Hematopoietic multipotent progenitor cell (in vitro differentiated cells): ENCODE results near the gene IGFBP5. TPM values are rescaled to one million over a fixed set of nuclear protein-coding genes. Genes with fewer than 3 reads are reported as not detected.
A peak's percentile ranks its signal among the peaks of the same experiment; 100 is the strongest.

Experiments used
- DNase-seq, 3 donors: peaks; one replicate each; pipeline ENCODE4 v3.0.0-alpha.2; 2011 to 2015; ENCODE audit warnings: low read depth in 2 of 3, low spot score in 2 of 3
- total RNA-seq: library from RNA; depleted of rRNA; stranded (reverse); fragments of >200 nt; gene quantifications from one replicate; pipeline ENCODE4 v1.2.3, GENCODE V29; 2012

The IGFBP5 gene
- total RNA-seq, 1 donor: under 0.01 TPM

GRCh38 chr2:216650626-216651257, 44.6 kb downstream of the IGFBP5 start:
- DNase-seq: no peak

DNA sequence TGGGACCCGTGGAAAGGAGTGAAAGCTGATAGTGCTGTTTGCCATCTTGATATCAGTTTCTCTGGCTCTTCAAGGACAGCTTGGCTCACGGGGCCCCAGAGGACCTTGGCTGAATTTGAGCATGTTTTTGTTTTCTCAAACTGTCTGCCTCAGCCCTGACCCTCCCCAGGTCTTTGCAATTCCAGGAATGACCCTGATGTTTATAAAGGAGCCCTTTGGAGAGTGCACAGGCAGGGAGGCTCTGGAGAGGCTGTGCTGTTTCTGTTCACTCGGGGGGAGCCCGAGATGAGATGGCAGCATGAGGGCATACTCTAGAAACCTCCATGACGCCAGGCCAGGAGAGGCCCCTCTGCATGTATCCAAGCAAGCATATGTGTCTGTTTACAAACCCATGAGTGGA, 45.8 kb downstream of the IGFBP5 start:
- no peak for DNase-seq

DNA sequence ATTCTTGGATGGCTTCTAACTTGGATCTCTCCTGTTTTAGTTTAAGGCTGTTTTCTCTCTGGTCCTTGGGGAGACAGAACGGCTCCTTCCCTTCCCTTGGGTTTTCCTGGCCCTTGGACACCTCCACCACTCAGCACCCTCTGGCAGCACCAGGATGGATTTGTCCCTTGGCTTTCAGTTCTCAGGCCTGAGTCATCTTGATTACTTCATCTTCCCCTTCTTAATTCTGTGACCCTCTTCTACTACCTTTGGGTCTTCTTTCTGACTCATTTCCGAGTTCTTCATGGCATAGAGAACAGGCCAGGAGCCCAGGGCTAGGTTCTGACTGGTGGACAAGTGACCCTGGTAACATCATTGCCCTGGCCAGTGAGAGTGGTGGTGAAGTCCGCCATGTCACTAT, 47.2 kb downstream of the IGFBP5 start:
- DNase-seq: no peak

GRCh38 chr2:216646116-216646515, 49.2 kb downstream of the IGFBP5 start:
- no peak for DNase-seq

GRCh38 chr2:216645636-216645950, 49.8 kb downstream of the IGFBP5 start:
- no peak for DNase-seq

DNA sequence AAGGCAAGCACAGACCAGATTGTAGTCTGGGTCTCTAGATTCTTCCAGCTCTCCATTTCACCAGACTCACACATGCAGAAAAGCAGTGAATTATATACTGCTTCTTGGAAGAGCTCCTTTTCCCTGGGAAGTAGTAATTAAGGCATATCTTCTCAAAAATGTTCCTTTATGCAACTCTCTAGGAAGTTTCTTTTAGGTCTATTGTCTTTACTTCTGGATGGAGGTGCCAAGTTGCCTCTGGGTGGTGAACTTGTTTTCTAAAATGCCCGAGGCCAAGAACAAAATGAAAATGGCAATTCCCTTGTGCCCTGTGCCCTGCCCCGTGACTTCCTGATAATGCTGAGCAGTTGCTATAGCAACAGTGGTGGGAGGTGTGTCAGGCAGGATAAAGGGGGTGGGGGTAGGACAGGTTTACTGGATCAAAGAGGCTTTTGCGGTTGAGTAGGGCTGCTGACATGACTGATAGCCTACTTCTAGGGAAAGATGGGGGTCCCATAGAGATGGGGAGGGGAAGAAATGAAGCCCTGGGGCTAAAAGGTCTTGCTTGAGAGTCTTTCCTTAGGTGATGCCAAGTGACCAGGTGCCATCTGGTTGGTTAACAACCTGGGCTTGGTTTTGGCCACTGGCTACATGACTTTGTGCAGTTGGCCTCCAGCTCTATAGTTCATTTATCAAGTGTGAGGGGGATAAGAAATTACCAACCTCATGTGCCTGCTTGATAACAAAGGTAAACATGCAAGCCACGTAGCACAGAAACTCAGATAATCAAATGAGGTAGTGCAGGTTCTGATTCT, 50.3 kb downstream of the IGFBP5 start:
- DNase-seq: no peak

- no peak for DNase-seq
These were observed 51.2 kb downstream of the IGFBP5 start for GRCh38 chr2:216643986-216644659.

DNA sequence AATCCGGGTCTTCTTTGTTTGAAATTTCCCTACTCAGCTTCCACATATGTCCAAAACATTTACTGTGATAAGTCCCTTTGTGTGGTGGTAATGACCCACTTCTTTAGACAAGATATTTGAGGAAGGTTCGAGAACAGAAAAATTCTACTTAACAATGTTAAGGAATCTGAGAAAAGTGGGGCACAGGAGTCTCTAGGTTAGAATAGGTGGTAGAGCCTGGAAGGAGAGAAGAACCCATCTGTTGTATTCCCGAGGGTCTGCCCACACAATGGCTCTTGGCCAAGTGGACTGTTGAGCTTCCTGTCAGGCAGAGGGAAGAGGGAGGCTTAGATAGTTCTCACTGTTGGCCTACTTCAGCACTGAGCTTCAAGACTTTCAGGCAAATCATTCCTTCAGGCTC, 57.9 kb downstream of the IGFBP5 start:
- DNase-seq: no peak

DNA sequence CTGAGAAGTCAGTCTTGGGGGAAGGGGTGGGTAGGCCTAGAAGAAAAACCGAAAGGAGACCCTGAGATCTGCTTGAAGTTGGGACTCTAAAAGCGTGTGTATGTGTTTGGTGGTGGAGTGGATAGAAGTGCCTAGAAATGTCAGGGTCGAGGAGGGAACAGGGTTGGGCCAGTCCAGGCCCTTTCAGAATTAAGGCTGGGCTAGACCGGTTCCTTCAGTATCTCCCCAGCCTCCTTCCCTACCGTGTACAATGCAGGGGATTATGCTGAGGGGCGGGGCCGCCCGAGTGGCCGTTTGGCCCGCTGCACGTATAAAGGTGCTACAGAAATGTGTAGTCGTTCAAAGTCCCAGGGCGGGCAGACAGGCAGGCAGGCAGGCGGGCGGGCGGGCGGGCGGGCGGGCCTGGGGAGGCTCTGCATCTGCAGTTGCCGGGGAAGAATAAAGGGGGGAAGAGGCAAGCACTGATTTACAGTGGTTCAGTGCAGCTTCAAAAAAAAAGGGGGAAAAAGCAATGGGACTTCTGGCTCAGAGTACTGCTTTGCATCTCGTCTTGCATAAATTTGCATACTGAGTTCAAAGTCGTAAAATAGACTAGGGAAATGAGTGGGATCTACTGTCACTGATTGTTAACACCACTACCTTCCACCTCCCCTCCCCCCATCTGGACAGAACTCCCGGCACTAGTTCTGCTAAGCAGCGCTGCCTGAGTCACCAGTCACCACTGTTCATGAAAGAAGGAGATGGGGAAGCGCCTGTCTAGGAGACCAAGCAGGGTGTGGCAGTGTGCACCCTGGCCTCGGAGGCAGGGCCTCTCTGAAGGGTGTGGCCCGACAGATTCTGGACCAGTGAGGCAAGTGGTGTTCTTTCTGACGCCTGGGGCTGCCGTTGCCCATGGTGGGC, 58.5 kb downstream of the IGFBP5 start:
- DNase-seq: peak in 1 of 3 donors; percentile 21

DNA sequence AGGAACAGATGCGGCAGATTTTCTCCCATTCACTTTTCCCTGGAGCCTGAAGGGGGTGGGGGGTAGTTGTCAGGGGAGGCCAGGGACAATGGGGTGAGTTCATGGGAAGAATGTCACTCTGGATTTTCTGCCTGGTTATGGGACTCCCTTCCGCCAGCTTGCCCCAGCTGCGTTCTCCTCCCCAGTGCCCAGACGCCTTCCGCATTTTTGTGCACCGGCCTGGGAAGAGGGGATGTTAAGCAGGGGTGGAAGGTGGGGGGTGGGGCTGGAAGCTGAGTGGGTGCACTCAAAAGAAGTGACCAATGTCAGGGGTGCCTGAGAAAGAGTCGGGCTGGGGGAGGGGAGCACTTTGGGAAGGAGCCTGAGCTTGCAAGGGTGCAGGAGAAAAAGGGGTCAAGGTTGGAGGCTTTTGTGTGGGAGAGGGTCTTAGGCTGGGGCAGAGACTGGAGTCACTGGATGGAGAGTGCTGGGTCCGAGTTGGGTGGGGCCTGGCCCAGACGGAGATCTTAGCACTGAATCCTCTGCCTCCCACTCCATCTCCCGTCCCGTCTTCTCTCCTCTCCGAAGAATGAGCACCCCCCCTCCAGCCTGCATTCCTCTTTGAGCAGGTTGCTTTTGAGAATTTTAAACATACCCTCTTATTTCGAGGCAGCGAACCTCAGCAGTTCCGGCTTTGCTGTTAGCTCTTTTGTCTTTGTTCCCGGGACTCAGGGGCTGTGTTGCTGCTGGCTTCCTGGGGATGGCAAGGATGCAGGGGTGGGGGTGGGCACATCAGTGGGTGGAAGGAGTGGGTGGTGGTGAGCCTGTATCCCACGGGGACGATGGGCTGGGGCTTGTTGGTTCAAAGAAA, 59.4 kb downstream of the IGFBP5 start:
- no peak for DNase-seq

- DNase-seq: no peak
These were observed 60.2 kb downstream of the IGFBP5 start for GRCh38 chr2:216635171-216635570.

DNA sequence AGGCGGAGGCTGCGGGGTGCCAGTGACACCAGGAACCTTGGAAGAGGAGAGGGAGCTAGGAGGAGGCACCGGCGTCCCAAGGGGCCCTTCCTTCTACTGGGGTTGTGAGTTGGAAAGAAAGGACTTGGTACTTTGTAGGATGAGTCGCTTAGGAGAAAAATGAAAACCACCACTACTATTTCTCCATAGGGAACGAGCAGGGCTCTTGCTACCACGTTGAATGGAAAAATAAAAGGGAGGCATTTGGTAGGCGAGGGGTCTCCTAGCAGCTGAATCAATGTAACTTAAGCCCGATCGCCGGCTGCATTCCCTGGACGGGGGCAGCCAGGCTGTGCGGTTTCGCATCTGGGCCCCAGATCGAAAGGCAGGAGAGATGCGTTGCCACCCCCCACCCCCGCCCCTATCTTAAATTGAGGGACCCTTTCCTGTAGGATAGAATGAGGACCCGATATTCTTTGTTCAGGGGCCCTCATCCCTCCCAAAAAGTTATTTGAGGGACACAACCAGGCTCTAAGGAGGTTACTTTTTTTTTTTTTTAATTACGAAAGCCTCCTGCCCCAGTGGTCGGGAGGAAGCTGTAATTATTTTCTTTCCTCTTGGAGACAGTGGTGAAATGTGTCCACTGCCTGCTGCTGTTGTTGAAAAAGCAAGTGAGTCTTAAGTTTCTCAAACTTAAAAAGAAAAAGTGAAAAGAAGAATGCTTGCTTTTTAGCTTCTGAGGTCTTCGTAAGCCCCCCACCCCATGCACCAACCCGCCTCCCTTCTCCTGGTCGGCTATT, 60.8 kb downstream of the IGFBP5 start:
- DNase-seq: no peak

DNA sequence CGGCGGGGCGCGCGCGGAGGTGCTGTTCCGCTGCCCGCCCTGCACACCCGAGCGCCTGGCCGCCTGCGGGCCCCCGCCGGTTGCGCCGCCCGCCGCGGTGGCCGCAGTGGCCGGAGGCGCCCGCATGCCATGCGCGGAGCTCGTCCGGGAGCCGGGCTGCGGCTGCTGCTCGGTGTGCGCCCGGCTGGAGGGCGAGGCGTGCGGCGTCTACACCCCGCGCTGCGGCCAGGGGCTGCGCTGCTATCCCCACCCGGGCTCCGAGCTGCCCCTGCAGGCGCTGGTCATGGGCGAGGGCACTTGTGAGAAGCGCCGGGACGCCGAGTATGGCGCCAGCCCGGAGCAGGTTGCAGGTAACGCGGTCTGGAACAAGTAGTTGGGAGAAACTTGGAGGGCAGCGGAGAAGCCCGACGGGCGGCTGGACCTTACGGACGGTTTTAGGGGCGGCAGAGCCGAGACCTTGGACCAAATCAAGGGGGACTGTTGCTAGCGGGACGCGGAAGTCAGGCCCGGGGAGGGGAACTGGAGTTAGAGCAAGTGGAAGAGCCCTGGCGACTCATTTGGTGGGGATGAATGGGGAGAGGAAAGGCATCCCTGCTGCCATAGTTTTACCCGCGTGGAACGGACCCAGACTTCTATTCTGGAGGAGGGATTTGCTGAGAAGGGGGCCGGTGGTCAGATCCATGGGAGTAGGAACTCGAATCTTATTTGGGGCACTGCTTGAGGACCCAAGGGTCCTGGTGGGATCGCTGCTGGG, 61.6 kb downstream of the IGFBP5 start:
- DNase-seq: no peak

DNA sequence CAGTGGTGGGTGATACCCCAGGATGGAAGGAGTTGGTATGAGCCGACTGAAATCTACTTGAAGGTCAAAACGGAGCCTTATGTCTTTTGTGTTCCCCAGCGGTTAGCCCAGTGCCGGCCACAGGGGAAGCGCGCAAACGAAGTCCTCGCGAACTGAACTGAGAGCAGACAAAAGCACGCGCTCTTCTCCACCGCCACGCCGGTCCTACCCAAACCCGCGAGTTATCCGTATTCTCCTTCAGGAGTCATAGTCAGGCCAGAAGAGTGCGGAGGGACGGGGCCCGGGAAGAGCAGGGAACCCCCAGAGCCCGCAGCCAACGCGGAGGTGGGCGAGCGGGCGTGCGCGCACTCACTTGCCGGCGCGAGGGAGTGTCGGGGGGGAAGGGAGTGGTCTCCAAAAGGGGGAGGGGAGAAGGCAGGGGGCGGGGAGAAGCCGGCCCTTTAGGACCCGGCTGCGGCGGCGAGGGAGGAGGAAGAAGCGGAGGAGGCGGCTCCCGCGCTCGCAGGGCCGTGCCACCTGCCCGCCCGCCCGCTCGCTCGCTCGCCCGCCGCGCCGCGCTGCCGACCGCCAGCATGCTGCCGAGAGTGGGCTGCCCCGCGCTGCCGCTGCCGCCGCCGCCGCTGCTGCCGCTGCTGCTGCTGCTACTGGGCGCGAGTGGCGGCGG, 62.3 kb downstream of the IGFBP5 start, which contains the start of gene IGFBP2:
Gene IGFBP2 (plus strand): TSS at position 469 of the 664 bp plus-strand sequence. CDS start 104 bp downstream, at position 573.
- peak in 2 of 3 donors; percentile 51 to 56 for DNase-seq

GRCh38 chr2:216632346-216632951, 62.9 kb downstream of the IGFBP5 start:
- no peak for DNase-seq

GRCh38 chr2:216629784-216630183, 65.6 kb downstream of the IGFBP5 start:
- DNase-seq: no peak

DNA sequence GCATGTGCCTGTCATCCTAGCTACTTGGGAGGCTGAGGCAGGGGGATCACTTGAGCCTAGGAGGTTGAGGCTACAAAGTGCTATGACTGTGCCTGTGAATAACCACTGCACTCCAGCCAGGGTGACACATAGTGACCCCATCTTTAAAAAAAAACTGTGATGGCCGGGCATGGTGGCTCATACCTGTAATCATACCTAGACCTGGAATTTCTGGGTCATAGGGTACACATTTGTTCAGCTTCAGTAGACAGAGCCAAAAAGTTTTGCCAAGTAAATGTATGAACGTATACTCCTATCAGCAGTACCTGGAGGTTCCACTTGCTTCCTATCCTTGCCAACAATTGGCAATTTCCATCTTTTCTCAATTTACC, 68.5 kb downstream of the IGFBP5 start:
- DNase-seq: no peak
